Measurements from ENCODE around the gene PTGDR2.

PTGDR2 gene

GRCh38 chr11:60801194-60801593 lies 54.6 kb downstream of the PTGDR2 start:
- Histone ChIP-seq H3K36me3 (ENCODE audit: control insufficient read depth, insufficient read depth, low read length) (no peaks in the 10 kb centered on the region), H3K4me3 (replicated peaks; ENCODE audit: low read depth, low read length) (no peak overlapping the region), H3K27me3 (replicated peaks; ENCODE audit: control insufficient read depth, insufficient read depth, low read length) (no peaks in the 10 kb centered on the region; the same call in 1 of the 2 replicates)
- no peak for DNase-seq (ENCODE audit: extremely low read depth, insufficient read length)
- no peak for TF ChIP-seq CTCF (IDR thresholded peaks at IDR 0.05; ENCODE audit: insufficient read depth, low read length, poor library complexity, severe bottlenecking)

Data from GM06990 (cell line).